ENCODE results near the gene ULBP2.
A peak's percentile ranks its signal among the peaks of the same experiment; 100 is the strongest.

DNA sequence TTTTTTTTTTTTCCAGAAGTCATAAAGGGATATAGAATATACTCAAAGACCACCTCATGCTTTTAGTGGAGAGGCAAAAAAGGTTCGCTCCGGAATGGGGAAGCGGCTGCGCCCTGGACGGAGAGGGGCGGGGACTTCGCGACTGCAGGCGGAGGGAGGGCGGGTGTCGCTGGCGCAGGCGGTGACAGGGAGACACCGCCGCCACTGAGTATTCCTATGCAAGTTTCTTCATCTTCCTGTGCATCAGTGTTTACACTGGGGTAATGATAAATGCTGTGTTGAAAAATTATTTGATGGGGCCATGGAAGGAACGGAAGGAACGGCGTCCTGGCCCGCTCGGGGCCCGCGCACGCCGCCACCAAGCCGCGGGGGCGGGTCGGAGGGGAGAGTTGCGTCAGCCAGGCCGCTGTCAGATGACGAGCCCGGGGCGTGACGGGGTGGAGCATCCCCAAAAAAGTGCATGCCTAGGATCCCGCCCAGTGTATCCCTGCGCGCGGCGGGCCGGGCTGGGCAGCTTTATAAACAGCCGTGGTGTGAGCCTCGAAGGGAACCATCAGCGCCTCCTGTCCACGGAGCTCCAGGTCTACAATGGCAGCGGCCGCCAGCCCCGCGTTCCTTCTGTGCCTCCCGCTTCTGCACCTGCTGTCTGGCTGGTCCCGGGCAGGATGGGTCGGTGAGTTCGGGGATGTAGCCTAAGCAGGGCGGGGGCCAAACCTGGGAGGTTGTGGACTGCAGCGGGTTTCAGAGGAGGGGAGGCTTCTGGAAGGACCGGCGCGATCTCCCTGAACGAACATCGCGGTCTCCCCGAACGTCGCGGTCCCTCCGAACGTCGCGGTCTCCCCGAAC lies 21.9 kb downstream of the ULBP2 start, which contains the start of gene ULBP1:
- TF ChIP-seq, protein P1, sequence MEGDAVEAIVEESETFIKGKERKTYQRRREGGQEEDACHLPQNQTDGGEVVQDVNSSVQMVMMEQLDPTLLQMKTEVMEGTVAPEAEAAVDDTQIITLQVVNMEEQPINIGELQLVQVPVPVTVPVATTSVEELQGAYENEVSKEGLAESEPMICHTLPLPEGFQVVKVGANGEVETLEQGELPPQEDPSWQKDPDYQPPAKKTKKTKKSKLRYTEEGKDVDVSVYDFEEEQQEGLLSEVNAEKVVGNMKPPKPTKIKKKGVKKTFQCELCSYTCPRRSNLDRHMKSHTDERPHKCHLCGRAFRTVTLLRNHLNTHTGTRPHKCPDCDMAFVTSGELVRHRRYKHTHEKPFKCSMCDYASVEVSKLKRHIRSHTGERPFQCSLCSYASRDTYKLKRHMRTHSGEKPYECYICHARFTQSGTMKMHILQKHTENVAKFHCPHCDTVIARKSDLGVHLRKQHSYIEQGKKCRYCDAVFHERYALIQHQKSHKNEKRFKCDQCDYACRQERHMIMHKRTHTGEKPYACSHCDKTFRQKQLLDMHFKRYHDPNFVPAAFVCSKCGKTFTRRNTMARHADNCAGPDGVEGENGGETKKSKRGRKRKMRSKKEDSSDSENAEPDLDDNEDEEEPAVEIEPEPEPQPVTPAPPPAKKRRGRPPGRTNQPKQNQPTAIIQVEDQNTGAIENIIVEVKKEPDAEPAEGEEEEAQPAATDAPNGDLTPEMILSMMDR (IDR thresholded peaks at IDR 0.05), result peak in 1 of 12 donors; percentile 8
- TF ChIP-seq POLR2A (IDR thresholded peaks at IDR 0.05), result peak in 1 of 2 donors; percentile 59

Measured in heart left ventricle (tissue), 13 donors.